Stimulated activated memory B cell treated with anti-CD40 and anti-IgM and Interleukin-4, amounts not matched to agents 10 μg/mL and 1 μg/mL and 100 μg/mL, for 72 hours (primary cell): ENCODE measurements around the gene HNRNPDL.
A peak's percentile ranks its signal among the peaks of the same experiment; 100 is the strongest.
"Not testable (repeated sequence)": the region's sequence is repeated elsewhere in the genome, so short reads cannot be mapped to it uniquely, and the experiment has no call there.

Experiments used
- ATAC-seq: fragments of 150-1000 bp; cut with Tn5 transposase; 2 replicates; pipeline ENCODE4 v1.10.0; 2021
- H3K27ac Mint-ChIP-seq: one replicate; pipeline ENCODE4 v1.8.0; 2022; ENCODE audit warnings: mild to moderate bottlenecking, mixed read lengths
- H3K27me3 Mint-ChIP-seq: one replicate; pipeline ENCODE4 v1.8.0; 2022; ENCODE audit warnings: mixed read lengths
- H3K36me3 Mint-ChIP-seq: one replicate; pipeline ENCODE4 v1.8.0; 2022; ENCODE audit warnings: mixed read lengths
- H3K4me1 Mint-ChIP-seq: one replicate; pipeline ENCODE4 v1.8.0; 2022; ENCODE audit warnings: mixed read lengths
- H3K4me3 Mint-ChIP-seq: one replicate; pipeline ENCODE4 v1.8.0; 2022; ENCODE audit warnings: mild to moderate bottlenecking, moderate library complexity, mixed read lengths
- H3K9me3 Mint-ChIP-seq: one replicate; pipeline ENCODE4 v1.8.0; 2022; ENCODE audit warnings: mixed read lengths

HNRNPDL gene

DNA sequence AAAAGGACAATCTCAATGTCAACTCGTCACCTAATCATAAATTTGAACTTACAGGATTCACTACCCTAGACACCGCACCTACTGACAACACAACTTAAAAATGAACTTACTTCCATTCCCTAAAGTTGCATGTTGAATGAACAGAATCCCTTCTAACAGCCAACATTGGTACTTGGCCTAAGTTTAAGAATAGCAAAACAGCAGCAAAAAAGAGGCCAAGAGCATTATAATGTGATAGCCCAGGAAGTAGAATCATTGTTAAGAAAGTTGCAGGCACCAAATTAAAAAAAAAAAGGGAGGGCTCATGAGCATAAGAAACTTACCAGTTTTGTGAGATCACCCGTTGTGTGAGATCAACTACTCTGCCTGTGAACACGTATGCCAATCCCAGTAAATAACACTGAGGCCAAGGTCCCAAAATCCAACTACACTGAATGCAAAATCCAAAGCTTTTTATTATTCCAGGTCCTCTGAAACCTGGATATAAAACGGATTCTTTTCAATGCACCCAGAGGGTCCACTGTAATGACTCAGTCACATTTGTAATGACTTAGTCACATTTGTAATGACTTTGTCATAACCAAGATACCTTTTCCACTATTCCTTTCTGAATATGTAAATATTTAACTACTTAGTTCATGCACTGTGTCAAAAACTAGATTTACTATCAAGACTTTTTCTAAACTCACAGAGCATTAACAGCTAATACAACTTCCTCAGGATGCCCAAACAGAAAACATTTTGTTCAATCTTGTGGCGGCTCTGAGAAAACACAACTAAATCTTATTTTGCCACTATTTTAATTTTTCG, 6.8 kb downstream of the HNRNPDL start:
- ATAC-seq = no peak
- Mint-ChIP-seq H3K27me3 (peaks cover 1% of the 10 kb centered on the region), H3K36me3 (peaks cover 50% of the 10 kb centered on the region), H3K27ac (no peak overlapping the region), H3K9me3 (no peaks in the 10 kb centered on the region), H3K4me1 (peaks cover 37% of the 10 kb centered on the region), H3K4me3 (no peak overlapping the region)

DNA sequence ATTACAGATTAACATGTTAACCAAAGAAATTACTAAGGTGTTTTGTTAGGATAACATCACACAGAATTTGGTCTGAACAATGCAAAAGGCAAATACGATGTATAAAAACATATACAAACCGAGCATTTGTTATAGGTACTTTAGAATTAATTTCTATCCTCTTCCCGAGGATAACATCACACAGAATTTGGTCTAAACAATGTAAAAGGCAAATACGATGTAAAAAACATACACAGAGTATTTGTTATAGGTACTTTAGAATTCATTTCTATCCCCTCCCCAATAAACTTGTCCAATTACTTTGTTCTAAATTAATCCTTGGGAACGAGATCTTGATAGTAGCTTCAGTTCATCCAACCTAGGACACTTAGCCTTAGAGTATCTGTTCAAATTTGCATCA, 7.6 kb downstream of the HNRNPDL start:
- Mint-ChIP-seq H3K4me1 (peaks cover 29% of the 10 kb centered on the region), H3K27ac (no peak overlapping the region), H3K4me3 (no peak overlapping the region), H3K27me3 (peaks cover 9% of the 10 kb centered on the region), H3K9me3 (no peaks in the 10 kb centered on the region), H3K36me3 (peaks cover 42% of the 10 kb centered on the region)
- no peak for ATAC-seq

DNA sequence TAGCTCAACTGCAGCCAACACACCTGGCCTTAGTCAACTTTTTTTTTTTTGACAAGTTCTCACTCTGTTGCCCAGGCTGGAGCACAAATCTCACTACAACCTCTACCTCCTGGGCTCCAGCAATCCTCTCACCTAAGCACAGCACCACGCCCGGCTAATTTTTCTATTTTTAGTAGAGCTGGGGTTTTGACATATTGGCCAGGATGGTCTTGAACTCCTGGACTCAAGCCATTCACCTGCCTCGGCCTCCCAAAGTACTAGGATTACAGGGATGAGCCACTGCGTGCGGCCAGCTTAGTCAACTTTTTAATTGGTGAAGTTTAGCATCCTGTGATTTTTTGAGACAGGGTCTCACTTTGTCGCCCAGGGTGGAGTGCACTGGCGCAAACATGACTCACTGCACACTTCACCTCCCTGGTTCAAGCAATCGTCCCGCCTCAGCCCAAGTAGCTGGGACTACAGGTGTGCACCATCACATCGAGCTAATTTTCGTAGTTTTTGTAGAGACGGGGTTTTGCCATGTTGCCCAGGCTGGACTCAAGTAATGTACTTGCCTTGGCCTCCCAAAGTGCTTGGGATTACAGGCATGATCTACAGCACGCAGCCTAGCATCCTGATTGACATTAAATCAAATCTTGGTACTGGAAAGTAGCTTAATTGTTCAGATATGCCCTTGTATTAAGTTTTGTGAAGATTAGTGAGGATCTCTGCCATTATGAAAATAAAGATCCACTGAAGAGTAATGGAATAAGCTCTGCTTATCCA, 8.3 kb downstream of the HNRNPDL start:
- no peak overlapping the region for H3K27ac Mint-ChIP-seq

DNA sequence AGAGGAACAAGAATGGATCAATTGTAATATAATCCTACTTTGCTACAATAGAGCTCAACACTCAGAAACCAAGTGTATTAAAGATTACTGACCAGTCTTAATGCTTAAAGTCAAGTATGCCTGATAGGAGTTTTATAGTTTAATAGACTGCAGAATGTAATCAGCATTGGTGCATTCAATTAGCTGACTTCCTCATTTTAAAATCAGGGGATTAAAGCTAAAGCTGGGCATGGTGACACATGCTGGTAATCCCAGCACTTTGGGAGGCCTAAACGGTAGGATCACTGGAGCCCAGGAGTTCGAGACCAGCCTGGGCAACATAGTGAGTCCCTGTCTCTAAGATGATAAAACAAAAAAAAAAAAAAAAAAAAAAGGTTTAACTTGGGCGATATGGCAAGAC, 10.8 kb downstream of the HNRNPDL start:
- Mint-ChIP-seq H3K27ac (no peak overlapping the region), H3K36me3 (peaks cover 19% of the 10 kb centered on the region), H3K9me3 (no peaks in the 10 kb centered on the region), H3K4me3 (no peak overlapping the region), H3K27me3 (peaks cover 9% of the 10 kb centered on the region), H3K4me1 (peaks cover 20% of the 10 kb centered on the region)
- no peak for ATAC-seq

More for the DNA sequence above, 8.3 kb downstream of the HNRNPDL start:
- ATAC-seq = no peak
- Mint-ChIP-seq H3K36me3 (peaks cover 36% of the 10 kb centered on the region), H3K9me3 (no peaks in the 10 kb centered on the region), H3K27me3 (peaks cover 9% of the 10 kb centered on the region), H3K4me3 (no peak overlapping the region), H3K4me1 (peaks cover 22% of the 10 kb centered on the region)

DNA sequence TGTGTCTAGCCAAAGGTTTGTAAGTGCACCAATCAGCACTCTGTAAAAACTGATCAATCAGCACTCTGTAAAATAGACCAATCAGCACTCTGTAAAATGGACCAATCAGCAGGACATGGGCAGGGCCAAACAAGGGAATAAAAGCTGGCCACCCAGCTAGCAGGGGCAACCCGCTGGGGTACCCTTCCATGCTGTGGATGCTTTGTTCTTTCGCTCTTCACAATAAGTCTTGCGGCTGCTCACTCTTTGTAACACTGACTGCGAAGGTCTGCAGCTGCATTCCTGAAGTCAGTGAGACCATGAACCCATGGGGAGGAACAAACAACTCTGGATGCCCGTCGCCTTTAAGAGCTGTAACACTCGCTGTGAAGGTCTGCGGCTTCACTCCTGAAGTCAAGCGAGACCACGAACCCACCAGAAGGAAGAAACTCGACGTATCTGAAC, 14.3 kb downstream of the HNRNPDL start:
- H3K27ac Mint-ChIP-seq = peak overlapping the region; percentile 21
- peak overlapping the region; percentile 16 for H3K4me3 Mint-ChIP-seq
- H3K27me3 Mint-ChIP-seq = peaks cover 9% of the 10 kb centered on the region
- peaks cover 5% of the 10 kb centered on the region for H3K36me3 Mint-ChIP-seq
- no peak for ATAC-seq
- peaks cover 10% of the 10 kb centered on the region for H3K4me1 Mint-ChIP-seq
- H3K9me3 Mint-ChIP-seq = peaks cover 9% of the 10 kb centered on the region

DNA sequence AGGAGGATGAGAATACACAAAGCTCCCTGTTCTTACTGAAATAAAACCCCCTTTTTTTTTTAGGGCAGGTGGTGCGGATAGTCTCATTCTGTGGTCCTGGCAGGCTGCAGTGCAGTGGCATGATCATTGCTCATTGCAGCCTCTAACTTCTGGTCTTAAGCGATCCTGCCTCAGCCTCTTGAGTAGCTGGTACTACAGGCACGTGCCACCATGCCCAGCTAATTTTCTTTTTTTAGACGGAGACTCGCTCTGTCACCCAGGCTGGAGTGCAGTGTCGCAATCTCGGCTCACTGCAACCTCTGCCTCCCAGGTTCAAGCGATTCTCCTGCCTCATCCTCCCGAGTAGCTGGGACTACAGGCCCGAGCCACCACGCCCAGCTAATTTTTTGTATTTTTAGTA, 15.2 kb downstream of the HNRNPDL start:
- not testable (repeated sequence) for H3K4me1 Mint-ChIP-seq, H3K36me3 Mint-ChIP-seq, ATAC-seq, H3K27ac Mint-ChIP-seq, H3K9me3 Mint-ChIP-seq, H3K4me3 Mint-ChIP-seq, H3K27me3 Mint-ChIP-seq

DNA sequence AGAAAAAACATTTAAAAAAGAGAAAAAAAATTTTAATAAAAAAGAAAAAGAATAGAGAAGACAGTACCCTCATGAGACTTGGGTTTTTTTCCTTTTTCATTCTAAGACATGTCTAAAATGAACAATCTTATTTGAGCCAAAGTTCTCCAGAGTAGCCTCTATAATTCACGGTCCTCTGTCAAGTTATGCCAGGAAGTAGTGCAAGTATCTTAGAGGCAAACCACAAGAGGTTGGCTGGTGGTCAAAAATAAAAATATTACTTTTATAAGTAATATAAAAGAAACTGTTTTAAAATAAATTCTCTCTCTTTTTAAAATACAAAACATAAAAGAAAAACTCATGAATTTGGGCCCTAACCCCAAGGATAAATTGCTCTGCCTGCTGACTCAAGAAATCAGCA, 26.5 kb downstream of the HNRNPDL start:
- no peak overlapping the region for H3K4me3 Mint-ChIP-seq
- H3K27ac Mint-ChIP-seq = no peak overlapping the region
- no peak for ATAC-seq
- peaks cover 11% of the 10 kb centered on the region for H3K27me3 Mint-ChIP-seq
- H3K4me1 Mint-ChIP-seq = no peaks in the 10 kb centered on the region
- H3K9me3 Mint-ChIP-seq = no peaks in the 10 kb centered on the region
- no peaks in the 10 kb centered on the region for H3K36me3 Mint-ChIP-seq

DNA sequence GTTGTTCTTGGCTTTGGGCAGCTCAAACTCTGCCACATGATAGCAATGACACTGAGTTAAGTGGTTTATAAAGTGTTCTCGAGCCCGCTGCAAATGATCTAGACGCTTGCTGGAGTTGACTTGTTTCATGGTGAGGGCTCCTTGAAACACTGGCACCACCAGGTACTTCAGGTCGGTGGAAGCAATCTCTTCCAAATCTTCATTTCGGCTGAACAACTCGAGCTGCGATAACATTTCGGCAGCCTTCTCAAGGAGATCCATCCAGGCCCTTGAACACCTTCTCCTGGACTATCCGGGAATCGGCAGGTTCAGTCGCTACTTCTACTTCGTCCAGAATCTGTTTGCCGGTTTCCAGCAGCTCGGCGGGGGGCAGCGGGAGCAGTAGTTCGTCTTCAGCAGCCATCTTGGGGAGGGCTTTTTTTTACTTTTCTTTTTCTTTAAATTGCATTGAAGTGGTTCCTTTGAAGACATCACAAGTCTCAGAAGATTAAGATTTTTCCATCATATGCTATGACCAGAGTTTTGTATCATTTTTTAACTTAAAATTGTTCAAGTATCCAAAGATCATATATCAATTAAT, 28.0 kb downstream of the HNRNPDL start:
- Mint-ChIP-seq H3K9me3 (no peaks in the 10 kb centered on the region), H3K27me3 (peaks cover 13% of the 10 kb centered on the region), H3K4me3 (no peak overlapping the region), H3K27ac (no peak overlapping the region), H3K4me1 (no peaks in the 10 kb centered on the region), H3K36me3 (no peaks in the 10 kb centered on the region)
- no peak for ATAC-seq

DNA sequence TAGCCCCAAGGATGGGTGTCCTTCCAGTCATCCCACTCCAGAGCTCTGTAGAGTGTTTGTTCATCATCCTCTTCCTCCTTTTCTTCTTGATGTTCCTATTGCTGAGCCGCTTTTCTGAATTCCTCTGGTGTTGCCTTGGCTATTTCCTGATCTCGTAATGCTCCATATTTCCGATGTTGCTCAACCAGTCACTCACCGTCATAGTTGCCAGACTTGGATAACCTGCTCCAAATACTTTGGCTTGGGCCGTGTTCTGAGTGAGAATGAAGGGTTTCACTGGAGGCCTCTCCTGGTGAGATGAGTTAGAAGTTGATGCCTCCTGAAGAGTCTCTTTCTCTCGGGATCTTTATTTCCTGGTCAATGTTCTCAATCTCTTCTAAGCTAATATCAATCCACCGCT, 28.7 kb downstream of the HNRNPDL start:
- no peaks in the 10 kb centered on the region for H3K36me3 Mint-ChIP-seq
- H3K27me3 Mint-ChIP-seq = peaks cover 13% of the 10 kb centered on the region
- no peaks in the 10 kb centered on the region for H3K9me3 Mint-ChIP-seq
- no peaks in the 10 kb centered on the region for H3K4me1 Mint-ChIP-seq
- no peak overlapping the region for H3K27ac Mint-ChIP-seq
- no peak overlapping the region for H3K4me3 Mint-ChIP-seq
- ATAC-seq = no peak

DNA sequence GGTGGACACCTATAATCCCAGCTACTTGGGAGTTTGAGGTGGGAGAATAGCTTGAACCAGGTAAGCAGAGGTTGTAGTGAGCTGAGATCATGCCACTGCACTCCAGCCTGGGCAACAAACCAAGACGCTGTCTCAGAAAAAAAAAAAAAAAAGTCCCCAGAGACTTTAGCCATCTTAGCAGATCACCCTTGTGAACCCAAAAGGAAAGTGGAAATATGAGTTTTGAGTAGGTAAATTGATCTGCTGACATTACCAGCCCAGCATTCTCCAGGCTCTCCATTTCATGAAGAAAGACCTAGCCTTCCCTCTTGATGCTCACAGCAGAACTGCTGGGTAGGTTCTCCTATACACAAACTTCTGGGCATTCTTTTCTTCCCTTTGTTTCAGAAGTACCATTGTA, 32.0 kb downstream of the HNRNPDL start:
- peaks cover 13% of the 10 kb centered on the region for H3K27me3 Mint-ChIP-seq
- no peaks in the 10 kb centered on the region for H3K4me1 Mint-ChIP-seq
- no peak overlapping the region for H3K27ac Mint-ChIP-seq
- H3K9me3 Mint-ChIP-seq = no peaks in the 10 kb centered on the region
- no peak for ATAC-seq
- H3K4me3 Mint-ChIP-seq = no peak overlapping the region
- H3K36me3 Mint-ChIP-seq = no peaks in the 10 kb centered on the region

DNA sequence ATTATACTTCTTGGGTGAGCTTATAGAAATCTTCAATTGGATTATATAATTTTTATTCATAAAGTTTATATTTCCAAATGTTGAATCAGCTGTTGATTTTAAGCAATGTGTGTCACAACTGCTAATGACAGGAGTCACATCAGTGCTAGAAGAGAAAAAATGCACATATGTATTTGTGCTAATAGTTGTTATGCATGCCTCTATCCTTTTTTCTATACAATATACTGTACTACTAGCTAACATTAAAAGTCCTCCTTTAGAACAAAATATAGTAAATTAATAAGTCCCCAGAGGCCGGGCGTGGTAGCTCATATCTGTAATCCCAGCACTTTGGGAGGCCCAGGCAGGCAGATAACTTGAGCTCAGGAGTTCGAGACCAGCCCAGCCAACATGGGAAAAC, 32.7 kb downstream of the HNRNPDL start:
- H3K27me3 Mint-ChIP-seq = peaks cover 13% of the 10 kb centered on the region
- ATAC-seq = no peak
- H3K27ac Mint-ChIP-seq = no peak overlapping the region
- no peaks in the 10 kb centered on the region for H3K4me1 Mint-ChIP-seq
- no peak overlapping the region for H3K4me3 Mint-ChIP-seq
- H3K9me3 Mint-ChIP-seq = no peaks in the 10 kb centered on the region
- H3K36me3 Mint-ChIP-seq = no peaks in the 10 kb centered on the region

DNA sequence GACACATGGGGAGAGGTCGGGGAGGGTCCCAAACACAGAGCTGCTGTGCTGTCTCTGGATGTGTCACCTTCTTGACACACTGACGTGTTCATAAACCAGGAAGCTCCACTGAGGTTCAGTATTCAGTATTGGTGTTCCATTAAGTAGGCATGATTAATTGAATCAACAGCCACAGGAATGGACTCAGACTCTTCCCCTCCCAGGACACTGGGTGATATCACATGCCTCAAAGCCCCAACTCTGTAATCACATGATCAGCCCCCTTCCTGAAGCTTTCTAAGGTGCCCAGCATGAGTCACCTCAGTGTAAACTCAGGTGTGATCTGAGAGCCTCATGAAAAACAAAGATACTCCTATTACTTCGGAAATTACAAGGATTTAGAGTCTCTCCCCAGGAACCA, 35.4 kb downstream of the HNRNPDL start:
- H3K4me3 Mint-ChIP-seq = no peak overlapping the region
- no peaks in the 10 kb centered on the region for H3K4me1 Mint-ChIP-seq
- H3K27me3 Mint-ChIP-seq = peaks cover 13% of the 10 kb centered on the region
- H3K36me3 Mint-ChIP-seq = no peaks in the 10 kb centered on the region
- H3K9me3 Mint-ChIP-seq = no peaks in the 10 kb centered on the region
- H3K27ac Mint-ChIP-seq = no peak overlapping the region
- no peak for ATAC-seq

DNA sequence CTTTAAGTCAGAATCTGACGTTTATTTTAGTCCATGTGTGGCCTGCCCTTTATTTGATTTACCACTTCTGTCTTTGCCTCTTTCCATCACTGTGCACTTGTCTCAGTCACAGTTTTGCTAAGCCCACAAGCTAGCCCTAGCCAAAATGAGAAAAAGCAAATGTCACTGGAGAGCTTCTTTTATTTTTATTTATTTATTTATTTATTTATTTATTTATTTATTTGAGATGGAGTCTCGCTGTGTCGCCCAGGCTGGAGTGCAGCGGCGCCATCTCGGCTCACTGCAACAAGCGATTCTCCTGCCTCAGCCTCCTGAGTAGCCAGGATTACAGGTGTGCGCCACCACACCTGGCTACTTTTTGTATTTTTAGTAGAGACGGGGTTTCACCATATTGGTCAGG, 40.2 kb downstream of the HNRNPDL start:
- not testable (repeated sequence) for H3K36me3 Mint-ChIP-seq, H3K9me3 Mint-ChIP-seq, H3K4me3 Mint-ChIP-seq, H3K4me1 Mint-ChIP-seq, H3K27me3 Mint-ChIP-seq, ATAC-seq, H3K27ac Mint-ChIP-seq

DNA sequence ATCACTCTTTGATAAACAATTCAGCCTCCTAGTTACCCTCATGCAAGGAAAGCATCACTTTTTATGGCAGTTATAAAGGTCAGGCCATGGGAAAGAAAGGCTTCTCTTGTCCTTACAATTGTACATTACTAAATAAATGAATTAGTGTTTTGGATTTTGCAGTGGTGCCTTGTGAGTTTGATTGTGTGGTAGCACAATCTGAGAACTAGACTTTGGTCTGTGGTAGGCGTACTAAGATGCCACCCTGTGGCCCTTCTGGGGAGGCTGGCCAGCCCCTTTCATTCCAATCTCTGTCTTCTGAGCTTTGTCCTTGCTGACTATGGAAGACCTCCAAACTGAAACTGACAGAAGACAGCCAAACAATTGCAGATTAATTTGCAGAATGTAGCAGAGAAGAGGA, 41.9 kb downstream of the HNRNPDL start:
- H3K27ac Mint-ChIP-seq = no peak overlapping the region
- H3K27me3 Mint-ChIP-seq = no peaks in the 10 kb centered on the region
- H3K4me1 Mint-ChIP-seq = no peaks in the 10 kb centered on the region
- ATAC-seq = no peak
- peaks cover 4% of the 10 kb centered on the region for H3K9me3 Mint-ChIP-seq
- H3K36me3 Mint-ChIP-seq = peaks cover 6% of the 10 kb centered on the region
- no peak overlapping the region for H3K4me3 Mint-ChIP-seq

DNA sequence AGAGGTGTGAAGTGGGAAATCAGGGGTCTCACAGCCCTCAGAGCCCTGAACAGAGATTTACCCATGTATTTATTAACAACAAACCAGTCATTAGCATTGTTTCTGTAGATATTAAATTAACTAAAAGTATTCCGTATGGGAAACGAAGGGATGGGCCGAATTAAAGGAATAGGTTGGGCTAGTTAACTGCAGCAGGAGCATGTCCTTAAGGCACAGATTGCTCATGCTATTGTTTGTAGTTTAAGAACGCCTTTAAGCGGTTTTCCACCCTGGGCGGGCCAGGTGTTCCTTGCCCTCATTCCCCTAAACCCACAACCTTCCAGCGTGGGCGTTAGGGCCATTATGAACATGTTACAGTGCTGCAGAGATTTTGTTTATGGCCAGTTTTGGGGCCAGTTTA, 44.0 kb downstream of the HNRNPDL start:
- not testable (repeated sequence) for H3K36me3 Mint-ChIP-seq, H3K4me3 Mint-ChIP-seq, H3K9me3 Mint-ChIP-seq, ATAC-seq, H3K27me3 Mint-ChIP-seq, H3K4me1 Mint-ChIP-seq, H3K27ac Mint-ChIP-seq

DNA sequence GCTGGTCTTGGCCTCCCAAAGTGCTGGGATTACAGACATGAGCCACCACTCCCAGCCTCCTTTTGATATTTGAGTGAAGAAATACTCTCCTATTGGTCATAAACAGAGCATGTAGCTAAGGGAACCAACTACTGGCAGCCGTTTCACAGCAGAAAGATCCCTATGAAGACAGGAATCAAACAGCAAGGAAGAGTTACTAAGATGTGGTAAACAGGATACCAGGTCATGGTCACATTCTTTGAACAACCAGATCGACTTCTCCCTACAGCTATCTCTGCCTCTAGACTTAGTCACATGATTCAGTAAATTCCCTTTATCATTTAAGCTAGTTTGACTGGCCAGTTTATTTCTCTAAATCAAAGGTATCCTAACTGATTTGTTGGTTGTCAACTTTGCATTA, 47.5 kb downstream of the HNRNPDL start:
- Mint-ChIP-seq H3K36me3 (peaks cover 20% of the 10 kb centered on the region), H3K27me3 (no peaks in the 10 kb centered on the region), H3K4me3 (no peak overlapping the region), H3K4me1 (no peaks in the 10 kb centered on the region), H3K27ac (no peak overlapping the region), H3K9me3 (peaks cover 4% of the 10 kb centered on the region)
- no peak for ATAC-seq
